ENCODE results near the gene PHACTR4.

PHACTR4 gene

GRCh38 chr1:28507247-28507645 is 137.7 kb downstream of the PHACTR4 start:
- TF ChIP-seq CTCF (conservative IDR thresholded peaks at IDR 0.05): no peak
- H3K27ac ChIP-seq: peak overlapping the region; percentile 96

GRCh38 chr1:28507646-28508434 is 138.3 kb downstream of the PHACTR4 start:
- TF ChIP-seq CTCF (conservative IDR thresholded peaks at IDR 0.05): no peak
- H3K27ac ChIP-seq: peak overlapping the region; percentile 96

GRCh38 chr1:28508435-28508754 is 138.9 kb downstream of the PHACTR4 start:
- H3K27ac ChIP-seq: peak overlapping the region; percentile 96
- TF ChIP-seq CTCF (conservative IDR thresholded peaks at IDR 0.05): no peak

GRCh38 chr1:28509705-28510272 is 140.2 kb downstream of the PHACTR4 start:
- TF ChIP-seq CTCF (conservative IDR thresholded peaks at IDR 0.05): no peak

GRCh38 chr1:28510273-28510969 is 140.9 kb downstream of the PHACTR4 start:
- peak overlapping the region; percentile 96 for H3K27ac ChIP-seq
- TF ChIP-seq CTCF (conservative IDR thresholded peaks at IDR 0.05): no peak

More at GRCh38 chr1:28509705-28510272, 140.2 kb downstream of the PHACTR4 start:
- H3K27ac ChIP-seq: peak overlapping the region; percentile 96

- H3K27ac ChIP-seq: peak overlapping the region; percentile 96
- TF ChIP-seq CTCF (conservative IDR thresholded peaks at IDR 0.05): no peak
Measured at GRCh38 chr1:28510970-28511440, 141.5 kb downstream of the PHACTR4 start.

GRCh38 chr1:28512058-28512611 is 142.6 kb downstream of the PHACTR4 start:
- H3K27ac ChIP-seq: peak overlapping the region; percentile 96
- TF ChIP-seq CTCF (conservative IDR thresholded peaks at IDR 0.05): no peak

- peak overlapping the region; percentile 96; the same call in 1 of the 2 replicates for H3K27ac ChIP-seq
Measured at GRCh38 chr1:28514445-28514933, 144.9 kb downstream of the PHACTR4 start.

All from VCaP (cell line).